HEK293 (cell line): ENCODE data around the gene AMIGO1.

Experiments
- CTCF ChIP-seq: fragments of 450-650 bp; formaldehyde crosslinking; IDR thresholded peaks from 2 replicates; pipeline ENCODE4 v1.5.1; 2016; ENCODE audit warnings: missing biosample characterization, missing genetic modification characterization
- ZNF133 ChIP-seq: fragments of 450-650 bp; formaldehyde crosslinking; IDR thresholded peaks from 2 replicates; pipeline ENCODE4 v1.5.1; 2016; ENCODE audit warnings: missing biosample characterization, missing genetic modification characterization
- ZNF138 ChIP-seq: fragments of 450-650 bp; formaldehyde crosslinking; IDR thresholded peaks from 2 replicates; pipeline ENCODE4 v1.5.1; 2016; ENCODE audit warnings: missing biosample characterization, missing genetic modification characterization, borderline replicate concordance
- ZNF24 ChIP-seq: fragments of 450-650 bp; formaldehyde crosslinking; IDR thresholded peaks from 2 replicates; pipeline ENCODE4 v1.5.1; 2016; ENCODE audit warnings: missing biosample characterization, missing genetic modification characterization
- ZNF580 ChIP-seq: fragments of 450-650 bp; formaldehyde crosslinking; IDR thresholded peaks from 2 replicates; pipeline ENCODE4 v1.5.1; 2016; ENCODE audit warnings: missing biosample characterization, missing genetic modification characterization
- ZNF704 ChIP-seq: fragments of 450-650 bp; formaldehyde crosslinking; IDR thresholded peaks from 2 replicates; pipeline ENCODE4 v1.5.1; 2016; ENCODE audit warnings: missing biosample characterization, missing genetic modification characterization
- ZNF791 ChIP-seq: fragments of 450-650 bp; formaldehyde crosslinking; IDR thresholded peaks from 2 replicates; pipeline ENCODE4 v1.5.1; 2016; ENCODE audit warnings: missing biosample characterization, missing genetic modification characterization

DNA sequence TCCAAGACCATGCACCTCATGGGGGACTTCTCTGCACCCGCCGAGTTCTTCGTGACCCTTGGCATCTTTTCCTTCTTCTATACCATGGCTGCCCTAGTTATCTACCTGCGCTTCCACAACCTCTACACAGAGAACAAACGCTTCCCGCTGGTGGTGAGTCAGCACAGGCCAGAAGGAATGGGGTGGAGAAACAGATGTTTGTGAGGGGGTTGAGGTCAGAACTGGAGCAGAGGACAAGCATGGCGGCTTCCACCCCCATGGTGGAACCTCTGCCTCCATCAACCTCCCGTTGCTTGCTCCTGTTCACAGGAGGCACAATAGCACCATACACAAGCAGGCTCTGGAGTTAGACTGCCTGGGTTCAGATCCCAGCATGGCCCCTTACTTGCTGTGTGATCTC, 32.7 kb downstream of the AMIGO1 start:
- TF ChIP-seq CTCF (tag by site-specific recombination) (no peak), ZNF580 (tag by site-specific recombination) (no peak), ZNF704 (no peak), ZNF138 (tag by site-specific recombination) (no peak), ZNF791 (tag by site-specific recombination) (no peak), ZNF133 (tag by site-specific recombination) (no peak), ZNF24 (tag by site-specific recombination) (no peak)
